GM13977 (cell line): Measurements from ENCODE around the gene TPO.
"Not testable (repeated sequence)": the region's sequence is repeated elsewhere in the genome, so short reads cannot be mapped to it uniquely, and the experiment has no call there.

Experiments used
- DNase-seq: peaks from one replicate; pipeline ENCODE4 v3.0.0; 2012; ENCODE audit warnings: low spot score
- in situ Hi-C: fragments of 300-500 bp; cut with MboI; formaldehyde crosslinking; loops from one replicate; pipeline ENCODE4 v1.12.0; 2022; ENCODE audit warnings: low sequenced_read_pairs, low pct_unique_long_range_greater_than_20kb, mixed read lengths, inconsistent platforms; ENCODE audit not compliant: unreplicated experiment
- TF ChIP-seq, protein P1 (sequence below): IDR thresholded peaks from 2 replicates; pipeline ENCODE4 v1.5.1; 2012; ENCODE audit warnings: mild to moderate bottlenecking, control low read depth; ENCODE audit not compliant: insufficient read depth; ENCODE audit errors: extremely low read depth, missing control alignments

The TPO gene

DNA sequence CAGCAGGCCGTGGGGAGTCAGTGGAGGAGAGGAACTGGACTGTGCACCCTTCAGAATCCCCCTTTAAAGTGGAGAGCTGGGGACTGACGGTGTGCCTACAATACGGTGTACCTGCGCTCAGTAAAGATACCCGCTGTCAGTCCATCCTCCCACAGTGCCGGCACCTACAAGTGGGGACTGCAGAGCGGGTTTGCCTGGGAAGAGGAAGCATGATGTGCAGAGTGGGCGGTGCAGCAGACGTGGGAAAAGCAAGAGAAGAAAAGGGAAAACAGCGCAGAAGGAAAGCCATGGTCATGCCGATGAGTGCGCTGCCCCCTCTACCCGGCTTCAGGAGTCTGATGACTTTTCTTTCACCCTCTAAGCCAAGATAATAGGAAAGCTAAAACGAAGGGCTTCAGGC lies 148.0 kb downstream of the TPO start:
- TF ChIP-seq, protein P1, sequence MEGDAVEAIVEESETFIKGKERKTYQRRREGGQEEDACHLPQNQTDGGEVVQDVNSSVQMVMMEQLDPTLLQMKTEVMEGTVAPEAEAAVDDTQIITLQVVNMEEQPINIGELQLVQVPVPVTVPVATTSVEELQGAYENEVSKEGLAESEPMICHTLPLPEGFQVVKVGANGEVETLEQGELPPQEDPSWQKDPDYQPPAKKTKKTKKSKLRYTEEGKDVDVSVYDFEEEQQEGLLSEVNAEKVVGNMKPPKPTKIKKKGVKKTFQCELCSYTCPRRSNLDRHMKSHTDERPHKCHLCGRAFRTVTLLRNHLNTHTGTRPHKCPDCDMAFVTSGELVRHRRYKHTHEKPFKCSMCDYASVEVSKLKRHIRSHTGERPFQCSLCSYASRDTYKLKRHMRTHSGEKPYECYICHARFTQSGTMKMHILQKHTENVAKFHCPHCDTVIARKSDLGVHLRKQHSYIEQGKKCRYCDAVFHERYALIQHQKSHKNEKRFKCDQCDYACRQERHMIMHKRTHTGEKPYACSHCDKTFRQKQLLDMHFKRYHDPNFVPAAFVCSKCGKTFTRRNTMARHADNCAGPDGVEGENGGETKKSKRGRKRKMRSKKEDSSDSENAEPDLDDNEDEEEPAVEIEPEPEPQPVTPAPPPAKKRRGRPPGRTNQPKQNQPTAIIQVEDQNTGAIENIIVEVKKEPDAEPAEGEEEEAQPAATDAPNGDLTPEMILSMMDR, result no peak
- DNase-seq, result no peak
- in situ Hi-C loops, result no loop called here

DNA sequence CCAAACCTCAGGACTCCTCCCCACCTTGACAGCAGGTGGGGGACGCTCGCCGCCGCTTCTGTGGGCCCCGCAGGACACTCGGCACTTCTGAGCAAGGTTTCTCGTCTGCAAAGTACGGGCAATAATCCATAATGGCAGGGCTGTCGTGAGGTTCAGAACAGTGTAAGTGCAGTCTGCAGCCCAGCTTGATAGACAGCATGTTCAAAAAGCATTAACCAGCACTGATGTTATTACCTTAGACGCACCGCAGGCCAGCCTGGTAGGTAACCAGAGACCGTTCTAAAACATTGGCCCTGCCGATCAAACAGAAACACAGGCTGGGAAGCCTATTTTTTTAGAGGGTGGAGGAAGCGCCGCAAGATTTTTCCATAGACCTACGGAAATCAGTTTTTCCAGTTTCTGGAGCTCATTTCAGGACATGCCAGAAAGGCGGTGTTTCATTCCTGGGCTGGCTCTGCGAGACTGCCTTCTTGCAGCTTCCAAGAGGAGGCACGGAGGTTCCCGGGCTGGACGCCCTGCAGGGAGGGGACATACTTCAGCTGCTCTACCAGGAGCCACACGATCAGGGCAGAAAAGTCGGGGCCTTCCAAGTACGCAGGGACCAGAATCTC lies 148.7 kb downstream of the TPO start:
- no peak for DNase-seq
- in situ Hi-C loops, result no loop called here
- TF ChIP-seq, protein P1, result no peak

DNA sequence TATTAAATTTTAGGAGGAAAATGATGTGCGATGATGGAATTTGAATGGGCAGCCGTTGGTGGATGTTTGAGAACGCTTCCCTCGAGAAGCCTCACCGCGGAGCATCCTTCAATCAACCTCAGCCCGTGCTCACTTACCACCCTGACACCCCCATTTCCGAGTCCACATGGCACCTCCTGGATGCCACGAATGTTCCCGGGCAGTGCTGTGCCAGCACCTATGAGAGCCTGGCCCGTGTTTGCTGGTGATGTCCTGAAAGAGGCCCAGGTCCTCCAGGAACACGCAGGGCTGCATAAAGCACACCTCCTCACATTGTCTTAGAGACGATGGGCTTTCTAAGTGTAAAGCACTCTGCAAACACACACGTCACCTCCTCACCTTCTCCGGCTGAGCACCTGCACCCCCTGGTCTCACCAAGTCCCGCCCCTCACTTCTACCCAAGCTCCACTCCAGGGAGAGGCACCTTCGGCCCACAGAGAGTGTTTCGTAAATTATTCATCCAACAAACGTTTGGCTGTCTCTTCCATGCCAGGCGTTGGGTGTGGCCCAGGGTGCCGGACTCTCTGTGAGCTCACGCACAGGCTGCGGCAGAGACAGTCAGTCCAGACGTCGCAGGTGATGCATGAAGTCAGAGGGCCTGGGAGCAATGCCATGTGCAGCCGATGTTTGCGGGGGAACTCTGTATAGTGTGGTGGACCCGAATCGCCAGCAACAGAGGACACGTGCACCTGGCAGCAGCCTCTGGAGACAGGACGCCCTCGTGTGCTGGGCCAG lies 150.0 kb downstream of the TPO start:
- in situ Hi-C loops, result no loop called here
- DNase-seq, result no peak
- TF ChIP-seq, protein P1, result no peak

DNA sequence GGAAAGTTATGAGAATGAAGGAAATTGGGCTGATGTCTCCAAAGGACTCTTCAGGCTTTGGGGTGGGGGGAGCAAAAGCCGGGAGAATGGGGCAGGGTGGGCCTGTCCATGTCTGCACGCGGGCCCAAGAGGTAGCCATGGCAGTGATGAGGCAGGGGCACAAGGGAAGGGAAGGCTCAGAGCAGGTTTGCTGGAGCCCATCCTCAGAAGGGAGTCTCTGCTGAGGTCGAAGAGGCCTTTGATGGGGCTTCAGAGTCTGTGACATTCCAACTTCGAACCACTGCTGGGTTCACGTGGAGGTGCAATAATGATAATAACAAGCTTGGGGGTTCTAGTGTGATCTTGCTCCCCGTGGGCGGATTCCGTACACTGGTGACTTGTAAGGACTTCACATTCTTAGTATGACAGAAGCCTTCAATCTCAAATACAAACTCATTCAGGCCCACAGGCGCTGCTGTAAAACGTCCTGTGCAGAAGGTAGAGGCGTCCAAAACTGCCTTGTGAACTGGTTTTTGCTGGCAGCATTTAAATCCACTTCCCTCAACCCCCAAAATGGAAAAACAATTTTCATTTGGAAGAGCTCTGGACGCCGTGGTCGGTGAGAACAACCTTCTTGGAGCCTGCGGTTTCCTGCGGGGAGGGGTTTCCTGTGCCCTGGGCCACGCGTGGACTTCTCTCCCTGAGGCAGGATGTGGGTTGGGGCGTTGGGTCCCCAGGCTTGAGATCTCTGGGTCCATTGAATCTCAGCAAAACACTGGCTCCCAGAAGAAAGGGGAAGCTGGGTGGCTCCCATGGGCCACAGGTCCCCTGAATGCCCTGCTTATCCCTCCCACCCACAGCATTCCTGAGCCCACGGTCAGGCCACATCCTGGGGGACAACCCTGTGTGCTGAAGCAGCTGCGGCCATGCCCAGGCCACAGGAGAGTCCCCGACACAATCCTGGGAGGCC lies 151.0 kb downstream of the TPO start:
- TF ChIP-seq, protein P1, result no peak
- in situ Hi-C loops, result no loop called here
- DNase-seq, result no peak

DNA sequence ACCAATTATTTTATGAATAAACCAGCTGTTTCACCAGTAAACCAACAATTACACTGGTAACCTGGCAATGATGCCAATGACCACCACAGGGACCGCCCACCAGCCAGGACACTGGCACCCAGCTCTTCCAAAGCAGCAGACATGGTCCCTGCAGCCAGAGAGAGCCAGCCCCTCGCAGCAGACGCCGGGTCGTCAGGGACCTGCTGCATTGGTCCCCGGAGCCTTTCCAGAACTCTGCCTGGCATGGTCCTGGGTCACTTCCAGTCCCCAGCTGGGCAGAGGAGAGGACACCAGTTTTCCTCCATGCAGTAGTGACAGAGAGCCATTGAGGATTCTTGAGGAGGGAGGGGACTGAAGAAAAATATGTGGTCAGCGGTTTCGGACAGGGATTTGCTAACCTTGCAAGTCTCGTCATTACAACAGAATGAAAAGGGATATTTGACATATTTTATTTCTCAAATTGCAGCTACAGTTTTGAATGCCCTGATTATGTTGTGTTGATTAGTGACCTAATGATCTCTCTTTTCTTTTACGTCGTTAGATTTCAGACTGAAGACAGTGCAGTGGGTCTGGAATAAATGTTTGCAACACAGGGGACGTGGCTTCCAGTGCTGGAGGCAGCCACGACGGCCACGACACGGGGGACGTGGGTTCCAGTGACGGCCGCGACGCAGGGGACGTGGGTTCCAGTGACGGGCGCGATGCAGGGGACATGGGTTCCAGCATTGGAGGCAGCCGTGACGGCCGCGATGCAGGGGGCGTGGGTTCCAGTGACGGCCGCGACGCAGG lies 154.5 kb downstream of the TPO start:
- TF ChIP-seq, protein P1, result no peak
- DNase-seq, result no peak
- in situ Hi-C loops, result no loop called here

DNA sequence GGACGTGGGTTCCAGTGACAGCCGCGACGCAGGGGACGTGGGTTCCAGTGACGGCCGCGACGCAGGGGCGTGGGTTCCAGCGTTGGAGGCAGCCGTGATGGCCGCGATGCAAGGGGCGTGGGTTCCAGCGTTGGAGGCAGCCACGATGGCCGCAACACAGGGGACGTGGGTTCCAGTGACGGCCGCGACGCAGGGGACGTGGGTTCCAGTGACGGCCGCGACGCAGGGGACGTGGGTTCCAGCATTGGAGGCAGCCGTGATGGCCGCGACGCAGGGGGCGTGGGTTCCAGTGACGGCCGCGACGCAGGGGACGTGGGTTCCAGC lies 155.0 kb downstream of the TPO start:
- in situ Hi-C loops, DNase-seq: not testable (repeated sequence)
